ENCODE measurements around the gene APH1A. TPM values are rescaled to one million over a fixed set of nuclear protein-coding genes. Genes with fewer than 3 reads are reported as not detected.

The APH1A gene
- total RNA-seq, 4 donors from 2014 or later = 114 to 133 (median 116) TPM

DNA sequence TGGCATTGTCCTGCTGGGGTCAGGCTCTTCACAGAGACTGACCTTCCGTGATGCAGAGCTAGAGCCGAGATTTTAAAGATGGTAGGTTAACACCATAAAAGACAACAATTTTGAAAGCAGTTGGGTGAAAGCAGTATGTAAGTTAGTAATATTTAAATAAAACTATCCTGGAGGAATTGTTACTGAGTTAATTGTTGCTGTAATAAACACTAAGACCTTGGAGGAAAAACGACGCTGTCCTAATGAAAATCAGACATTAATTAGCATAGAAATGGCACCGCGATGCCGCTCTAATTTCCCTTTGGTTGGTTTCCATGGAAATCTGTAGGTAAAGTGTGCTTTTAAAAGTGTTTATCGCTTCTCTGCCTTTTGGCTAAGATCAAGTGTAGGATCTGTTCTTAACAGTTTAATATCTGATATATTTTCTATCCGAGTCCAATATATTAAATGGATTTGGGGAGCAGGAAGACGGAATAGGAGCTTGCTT, 32.2 kb downstream of the APH1A start:
- intact Hi-C loops (cut with DNase I) = no loop called here
- H3K27ac ChIP-seq = no peak overlapping the region

DNA sequence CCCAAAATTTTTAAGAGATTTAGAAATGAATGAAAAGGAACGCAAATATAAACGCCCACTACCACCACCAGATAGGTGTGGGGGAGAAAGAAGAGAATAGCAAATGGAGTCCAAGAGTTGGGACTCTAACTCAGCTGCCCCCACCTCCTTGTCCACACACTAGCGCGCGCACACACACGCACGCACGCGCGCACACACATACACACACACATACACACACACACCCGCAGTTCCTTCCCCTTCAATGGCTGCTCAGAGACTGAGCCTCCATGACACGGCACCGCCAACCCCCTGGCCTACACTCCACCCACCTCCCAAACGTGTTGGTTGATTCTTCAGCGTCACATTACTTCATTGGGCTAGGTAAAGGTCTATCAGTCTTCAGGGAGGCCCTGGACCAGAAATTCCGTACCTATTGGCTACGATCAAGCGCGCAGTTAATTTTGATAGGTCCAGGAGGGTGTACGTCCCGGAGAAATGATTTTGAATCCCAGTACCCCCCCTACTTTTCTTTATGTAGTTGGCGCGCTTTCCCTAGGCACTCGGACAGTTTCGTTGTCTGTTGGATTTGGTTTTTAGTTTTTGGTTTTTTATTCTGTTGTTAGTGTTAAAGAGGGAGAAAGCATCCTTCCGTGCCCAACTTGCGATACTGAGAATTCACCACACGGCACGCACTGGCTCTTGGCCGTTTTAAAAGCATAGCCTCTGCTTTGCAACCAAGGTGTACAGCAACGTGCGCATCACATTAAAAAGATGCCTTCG, 32.8 kb downstream of the APH1A start, which contains the start of gene ANP32E:
TSS of gene ANP32E (minus strand) at position 261 of the 762 bp plus-strand sequence. CDS start 326 bp downstream, outside the sequence.
- Histone ChIP-seq H3K27me3 (no peaks in the 10 kb centered on the region), H3K9me3 (no peaks in the 10 kb centered on the region), H3K4me1 (peaks cover 5 to 9% of the 10 kb centered on the region in 2 donors), H3K4me3 (replicated peaks in 1 of 3) (peak within 1 kb of the TSS; percentile 76 to 91 (median 85)), H3K36me3 (no peaks in the 10 kb centered on the region), H3K27ac (peak within 1 kb of the TSS; percentile 85 to 99 (median 96))
- intact Hi-C loops (cut with DNase I) = no loop called here
- WGBS, 2 donors = 0% methylated on average over 33 of the region's 33 CpGs
- TF ChIP-seq, protein P1, sequence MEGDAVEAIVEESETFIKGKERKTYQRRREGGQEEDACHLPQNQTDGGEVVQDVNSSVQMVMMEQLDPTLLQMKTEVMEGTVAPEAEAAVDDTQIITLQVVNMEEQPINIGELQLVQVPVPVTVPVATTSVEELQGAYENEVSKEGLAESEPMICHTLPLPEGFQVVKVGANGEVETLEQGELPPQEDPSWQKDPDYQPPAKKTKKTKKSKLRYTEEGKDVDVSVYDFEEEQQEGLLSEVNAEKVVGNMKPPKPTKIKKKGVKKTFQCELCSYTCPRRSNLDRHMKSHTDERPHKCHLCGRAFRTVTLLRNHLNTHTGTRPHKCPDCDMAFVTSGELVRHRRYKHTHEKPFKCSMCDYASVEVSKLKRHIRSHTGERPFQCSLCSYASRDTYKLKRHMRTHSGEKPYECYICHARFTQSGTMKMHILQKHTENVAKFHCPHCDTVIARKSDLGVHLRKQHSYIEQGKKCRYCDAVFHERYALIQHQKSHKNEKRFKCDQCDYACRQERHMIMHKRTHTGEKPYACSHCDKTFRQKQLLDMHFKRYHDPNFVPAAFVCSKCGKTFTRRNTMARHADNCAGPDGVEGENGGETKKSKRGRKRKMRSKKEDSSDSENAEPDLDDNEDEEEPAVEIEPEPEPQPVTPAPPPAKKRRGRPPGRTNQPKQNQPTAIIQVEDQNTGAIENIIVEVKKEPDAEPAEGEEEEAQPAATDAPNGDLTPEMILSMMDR (IDR thresholded peaks at IDR 0.05) = peak in 2 of 6 experiments; percentile 33 to 56
- TF ChIP-seq POLR2A (IDR thresholded peaks at IDR 0.05) = peak; percentile 53 to 96
- peak; percentile 95 for DNase-seq

More for the DNA sequence above, 32.2 kb downstream of the APH1A start:
- Histone ChIP-seq H3K4me3 (replicated peaks in 1 of 3) (peak overlapping the region; percentile 0 to 85 (median 30)), H3K4me1 (peaks cover 5 to 9% of the 10 kb centered on the region in 2 donors), H3K27me3 (no peaks in the 10 kb centered on the region), H3K36me3 (no peaks in the 10 kb centered on the region), H3K9me3 (no peaks in the 10 kb centered on the region)
- no peak for TF ChIP-seq POLR2A (IDR thresholded peaks at IDR 0.05)
- TF ChIP-seq, protein P1 (IDR thresholded peaks at IDR 0.05) = no peak
- 33% methylated on average over 10 of the region's 10 CpGs for WGBS, 2 donors
- DNase-seq = no peak

DNA sequence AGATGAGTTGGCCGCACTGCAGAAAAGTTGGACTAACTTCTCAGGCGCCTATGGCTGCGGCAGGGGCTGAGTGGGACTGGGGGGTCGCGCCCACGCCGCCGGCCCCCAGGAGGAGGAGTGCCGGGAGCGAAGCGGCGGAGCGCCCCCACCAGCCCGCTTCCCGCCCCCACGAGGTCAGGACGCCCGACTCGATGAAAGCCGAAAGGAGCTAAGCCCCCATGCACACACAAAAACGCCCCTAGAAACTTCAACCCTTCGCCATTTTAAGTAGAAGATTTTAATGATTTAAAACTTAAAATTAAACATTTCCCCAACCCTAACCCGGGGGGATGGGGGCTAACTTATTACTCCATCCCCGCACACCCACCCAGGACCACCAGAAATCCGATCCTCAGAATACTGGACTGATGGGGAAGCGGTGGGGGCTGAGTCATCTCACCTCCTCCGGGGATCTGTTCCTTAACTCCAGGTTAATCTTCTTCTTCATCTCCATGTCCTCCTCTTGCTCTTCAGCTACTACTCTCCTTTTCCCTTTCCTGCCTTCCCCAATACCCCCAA, 33.4 kb downstream of the APH1A start:
- Histone ChIP-seq H3K27ac (peak overlapping the region; percentile 85 to 99 (median 96)), H3K27me3 (no peaks in the 10 kb centered on the region), H3K36me3 (no peaks in the 10 kb centered on the region), H3K9me3 (no peaks in the 10 kb centered on the region), H3K4me1 (peaks cover 5 to 9% of the 10 kb centered on the region in 2 donors), H3K4me3 (replicated peaks in 1 of 3) (peak overlapping the region; percentile 76 to 91 (median 85))
- DNase-seq = peak; percentile 7 to 23
- TF ChIP-seq, protein P1 (IDR thresholded peaks at IDR 0.05) = no peak
- TF ChIP-seq POLR2A (IDR thresholded peaks at IDR 0.05) = no peak
- WGBS, 2 donors = 0 to 1% methylated on average over 12 to 23 of the region's 27 CpGs
- intact Hi-C loops (cut with DNase I) = no loop called here

DNA sequence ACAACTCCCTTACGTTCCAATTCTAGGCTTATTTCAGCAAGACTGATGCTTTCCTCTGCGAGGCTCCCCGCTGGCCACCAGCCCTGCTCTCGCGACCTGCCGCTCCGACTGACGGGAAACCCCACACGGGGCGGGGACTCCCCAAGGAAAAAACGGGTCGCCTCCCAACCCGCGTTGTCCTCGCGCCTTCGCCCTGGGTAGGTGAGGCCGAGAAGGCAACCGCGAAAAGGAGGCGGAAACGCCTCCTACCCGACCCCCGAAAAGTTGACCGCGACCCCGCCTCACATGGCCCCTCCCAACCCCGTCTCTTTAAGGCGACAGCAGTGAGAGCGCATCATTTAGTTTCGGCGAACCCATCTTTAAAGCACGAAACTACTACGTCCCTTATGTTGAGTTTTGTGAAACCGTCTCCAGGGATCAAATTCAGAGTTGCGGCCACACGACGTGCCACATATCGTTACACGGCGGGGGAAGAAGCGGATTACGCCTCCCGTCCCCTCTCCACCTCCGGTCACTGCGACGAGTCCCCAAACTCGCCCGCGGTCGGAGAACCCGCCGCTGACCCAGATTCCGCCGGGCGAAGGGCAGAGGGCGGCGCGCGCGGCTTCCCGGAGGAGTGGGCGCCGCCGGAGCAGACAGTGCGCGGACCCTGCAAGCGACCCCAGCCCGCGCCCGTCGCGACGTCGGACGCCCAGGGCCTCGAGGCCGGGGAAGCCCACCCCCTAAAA, 34.1 kb downstream of the APH1A start:
- Histone ChIP-seq H3K4me1 (peaks cover 5 to 9% of the 10 kb centered on the region in 2 donors), H3K27me3 (no peaks in the 10 kb centered on the region), H3K4me3 (replicated peaks in 1 of 3) (peak overlapping the region; percentile 76 to 91 (median 85)), H3K36me3 (no peaks in the 10 kb centered on the region), H3K9me3 (no peaks in the 10 kb centered on the region), H3K27ac (peak overlapping the region; percentile 85 to 99 (median 96))
- intact Hi-C loops (cut with DNase I) = no loop called here
- TF ChIP-seq, protein P1 (IDR thresholded peaks at IDR 0.05) = no peak
- peak in 1 of 2 donors; percentile 71 for TF ChIP-seq POLR2A (IDR thresholded peaks at IDR 0.05)
- DNase-seq = peak; percentile 83 to 89
- 0% methylated on average over 41 to 51 of the region's 78 CpGs for WGBS, 2 donors

Data from thyroid gland (tissue), 4 donors.